ENCODE data around the gene GNL1.

GRCh38 chr6:30530014-30530413 lies 26.3 kb downstream of the GNL1 start:
- TF ChIP-seq CTCF (conservative IDR thresholded peaks at IDR 0.05; ENCODE audit: low read depth in 2 of 2): no peak
- TF ChIP-seq ETS1 (IDR thresholded peaks at IDR 0.05): no peak
- TF ChIP-seq POLR2AphosphoS5 (IDR thresholded peaks at IDR 0.05; ENCODE audit: low read depth): no peak
